Stimulated activated CD8-positive, alpha-beta memory T cell treated with anti-CD3 and anti-CD28 coated beads, Interleukin-2, amount 100 ng/mL, for 48 hours (primary cell): ENCODE results near the gene SCYGR1.
"Not testable (repeated sequence)": the region's sequence is repeated elsewhere in the genome, so short reads cannot be mapped to it uniquely, and the experiment has no call there.

Experiments used
- DNase-seq, 2 donors: peaks; one replicate each; pipeline ENCODE4 v3.0.0-alpha.2; 2020; ENCODE audit warnings: low read depth in 2 of 2

SCYGR1 gene

GRCh38 chr2:227370791-227371312 lies 16.9 kb downstream of the SCYGR1 start:
- no peak for DNase-seq

GRCh38 chr2:227370092-227370491 lies 17.7 kb downstream of the SCYGR1 start:
- DNase-seq: no peak

GRCh38 chr2:227368574-227368973 lies 19.2 kb downstream of the SCYGR1 start:
- DNase-seq: no peak

- no peak for DNase-seq
Observed at GRCh38 chr2:227367427-227367795, 20.3 kb downstream of the SCYGR1 start.

GRCh38 chr2:227366769-227367426 lies 20.9 kb downstream of the SCYGR1 start:
- DNase-seq: no peak

- DNase-seq: no peak
Observed at GRCh38 chr2:227365833-227366232, 21.9 kb downstream of the SCYGR1 start.

- DNase-seq: not testable (repeated sequence)
Observed at GRCh38 chr2:227364585-227365263, 23.0 kb downstream of the SCYGR1 start.

GRCh38 chr2:227363756-227364155 lies 24.0 kb downstream of the SCYGR1 start:
- DNase-seq: no peak

- DNase-seq: no peak
Observed at GRCh38 chr2:227360351-227360750, 27.4 kb downstream of the SCYGR1 start.

GRCh38 chr2:227351639-227352038 lies 36.1 kb downstream of the SCYGR1 start:
- no peak for DNase-seq

GRCh38 chr2:227349989-227350612 lies 37.6 kb downstream of the SCYGR1 start:
- DNase-seq: no peak

- DNase-seq: no peak
Observed at GRCh38 chr2:227348324-227348723, 39.4 kb downstream of the SCYGR1 start.

GRCh38 chr2:227347117-227347516 lies 40.6 kb downstream of the SCYGR1 start:
- DNase-seq: no peak

GRCh38 chr2:227344231-227344630 lies 43.5 kb downstream of the SCYGR1 start:
- DNase-seq: no peak

GRCh38 chr2:227341553-227341952 lies 46.2 kb downstream of the SCYGR1 start:
- DNase-seq: no peak

- DNase-seq: no peak
Observed at GRCh38 chr2:227340106-227340505, 47.6 kb downstream of the SCYGR1 start.

GRCh38 chr2:227339098-227339599 lies 48.6 kb downstream of the SCYGR1 start:
- no peak for DNase-seq
